GM19468 (cell line): ENCODE measurements around the gene TPGS2.
"Not testable (repeated sequence)": the region's sequence is repeated elsewhere in the genome, so short reads cannot be mapped to it uniquely, and the experiment has no call there.

ENCODE experiments used
- ATAC-seq: cut with Tn5 transposase; IDR thresholded peaks from one replicate; pipeline ENCODE4 v1.9.1; 2021; ENCODE audit warnings: mild to moderate bottlenecking, moderate library complexity, moderate number of reproducible peaks; ENCODE audit not compliant: unreplicated experiment; ENCODE audit errors: extremely low read depth

Gene TPGS2

GRCh38 chr18:36826556-36826955, 2.2 kb downstream of the TPGS2 start:
- ATAC-seq, result no peak

- no peak for ATAC-seq
These were observed 3.3 kb downstream of the TPGS2 start for GRCh38 chr18:36825526-36825925.

GRCh38 chr18:36821681-36822080, 7.1 kb downstream of the TPGS2 start:
- no peak for ATAC-seq

DNA sequence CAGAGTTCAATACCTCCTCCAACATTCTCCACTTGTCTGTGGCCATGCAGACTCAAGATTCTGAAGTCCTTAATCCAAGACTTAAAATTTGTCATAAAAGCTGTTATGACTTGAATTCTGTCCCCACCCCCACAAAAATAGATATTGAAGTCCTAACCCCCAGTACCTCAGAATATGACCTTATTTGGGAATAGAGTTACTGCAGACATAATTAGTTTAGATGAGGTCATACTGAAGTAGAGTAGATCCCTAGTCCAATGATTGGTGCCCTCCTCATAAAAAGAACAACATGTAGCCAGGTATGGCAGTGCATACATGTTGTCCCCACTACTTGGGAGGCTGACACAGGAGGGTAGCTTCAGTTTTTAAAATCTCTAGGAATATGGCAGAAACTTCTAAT, 9.2 kb downstream of the TPGS2 start:
- ATAC-seq, result no peak

DNA sequence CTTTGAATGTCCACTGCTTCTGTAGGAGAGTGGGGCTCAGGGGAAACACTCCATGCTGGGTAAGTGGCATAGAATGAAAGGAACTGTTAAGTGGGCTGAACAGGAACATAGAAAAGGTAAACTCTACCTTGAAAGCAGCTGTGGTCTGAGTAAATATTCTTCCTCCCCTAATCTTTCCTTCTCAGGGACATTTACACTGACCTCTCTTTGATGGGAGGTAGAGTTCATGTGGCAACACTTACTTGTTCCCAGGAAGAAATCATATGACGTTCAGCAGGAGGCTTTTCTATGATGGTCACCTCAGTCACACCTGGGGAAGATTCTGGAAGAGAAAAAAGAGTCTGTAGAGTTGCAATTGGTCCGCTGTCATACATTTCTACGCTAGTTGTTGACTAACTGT, 10.2 kb downstream of the TPGS2 start:
- no peak for ATAC-seq

DNA sequence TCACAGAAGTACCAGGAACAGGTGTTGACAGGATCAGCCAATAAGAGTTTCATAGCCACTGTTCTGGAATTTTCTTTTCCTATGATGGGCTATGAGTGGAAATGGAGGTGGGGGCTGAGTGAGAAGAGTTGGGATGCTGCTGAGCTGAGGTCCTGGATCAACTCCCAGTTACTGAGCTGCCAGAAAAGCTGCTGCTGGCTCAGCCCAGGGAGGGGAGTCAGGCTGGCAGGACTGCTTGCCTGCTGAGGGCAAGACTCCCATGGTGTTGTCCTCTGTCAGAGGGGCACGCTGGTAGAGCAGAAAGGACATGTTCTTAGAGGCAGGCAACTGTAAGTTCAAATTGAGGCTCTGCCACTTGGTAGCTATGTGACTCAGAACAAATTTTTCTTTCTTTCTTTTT, 11.8 kb downstream of the TPGS2 start:
- no peak for ATAC-seq

- ATAC-seq, result not testable (repeated sequence)
These were observed 12.7 kb downstream of the TPGS2 start for GRCh38 chr18:36816096-36816495.

DNA sequence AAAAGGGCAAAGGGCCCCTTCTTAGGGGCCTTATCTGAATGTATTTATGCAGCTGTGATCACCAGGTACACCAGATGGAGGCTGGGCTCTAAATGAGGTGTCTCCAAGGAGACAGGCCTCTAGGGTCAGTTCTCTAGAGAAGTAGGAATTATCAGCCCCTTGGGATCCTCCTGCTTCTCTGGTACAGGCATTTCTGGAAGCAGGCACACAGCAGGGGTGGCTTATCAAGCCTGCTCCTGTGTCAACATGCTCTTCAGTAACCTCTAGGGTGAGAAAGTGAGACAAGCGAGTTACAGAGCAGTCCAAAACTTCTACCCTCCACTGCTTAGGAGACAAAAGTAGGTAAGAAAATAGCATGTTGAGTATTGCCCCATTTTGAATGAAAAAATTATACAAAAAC, 13.8 kb downstream of the TPGS2 start:
- no peak for ATAC-seq

- no peak for ATAC-seq
These were observed 15.0 kb downstream of the TPGS2 start for GRCh38 chr18:36813824-36814223.

DNA sequence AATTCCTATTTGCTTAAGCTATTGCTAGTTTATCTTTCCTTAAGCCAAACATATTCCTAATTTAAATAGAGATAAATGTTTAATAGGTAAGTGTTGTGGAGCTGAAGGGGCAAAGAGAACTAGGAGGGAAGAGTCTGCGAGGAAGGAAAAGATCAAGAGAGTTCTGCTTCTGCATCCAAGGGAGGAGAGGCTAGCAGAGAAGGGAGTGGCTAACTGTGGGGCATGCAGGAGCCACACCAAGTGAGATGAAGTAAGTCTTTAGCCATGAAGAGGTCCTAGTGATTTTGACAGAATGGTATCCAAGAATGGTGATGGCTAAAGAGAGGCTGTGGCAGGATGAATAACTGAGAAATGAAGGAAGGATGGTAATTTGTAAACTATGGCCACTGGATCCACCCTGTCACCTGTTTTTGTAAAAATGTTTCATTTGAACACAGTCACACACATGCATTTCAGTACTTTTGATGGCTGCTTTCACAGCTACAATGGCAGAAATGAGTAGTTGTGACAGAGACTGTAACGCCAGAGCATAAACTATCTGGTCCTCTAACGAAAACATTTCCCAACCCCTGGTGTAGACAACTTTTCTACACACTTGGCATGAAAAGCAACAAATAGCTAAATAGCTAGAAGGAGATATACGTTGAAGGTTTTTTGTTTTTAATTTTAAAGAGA, 15.6 kb downstream of the TPGS2 start:
- ATAC-seq, result no peak

GRCh38 chr18:36812678-36813077, 16.1 kb downstream of the TPGS2 start:
- no peak for ATAC-seq

GRCh38 chr18:36811955-36812354, 16.8 kb downstream of the TPGS2 start:
- ATAC-seq, result no peak

- ATAC-seq, result no peak
These were observed 17.4 kb downstream of the TPGS2 start for GRCh38 chr18:36811430-36811829.

- ATAC-seq, result peak; percentile 75
These were observed 19.0 kb downstream of the TPGS2 start for GRCh38 chr18:36809590-36810381.

DNA sequence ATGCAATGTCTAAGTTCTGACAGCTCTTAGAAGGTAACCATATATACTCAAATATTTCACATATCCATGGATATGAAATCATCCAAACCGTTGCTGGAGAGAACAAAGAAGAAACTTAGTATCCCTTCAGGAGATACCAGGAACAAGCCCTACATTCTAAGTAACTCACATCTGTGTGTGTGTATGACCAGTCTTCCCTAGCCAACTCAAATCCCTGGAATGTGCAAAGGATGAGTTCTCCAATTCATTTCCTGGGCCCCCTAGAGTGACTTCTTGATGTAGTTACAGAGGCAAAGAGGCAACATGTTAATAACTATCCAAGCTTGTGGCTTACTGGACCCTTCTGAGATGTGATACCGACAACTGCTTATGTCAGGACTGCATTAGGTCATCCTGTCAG, 20.1 kb downstream of the TPGS2 start:
- no peak for ATAC-seq

DNA sequence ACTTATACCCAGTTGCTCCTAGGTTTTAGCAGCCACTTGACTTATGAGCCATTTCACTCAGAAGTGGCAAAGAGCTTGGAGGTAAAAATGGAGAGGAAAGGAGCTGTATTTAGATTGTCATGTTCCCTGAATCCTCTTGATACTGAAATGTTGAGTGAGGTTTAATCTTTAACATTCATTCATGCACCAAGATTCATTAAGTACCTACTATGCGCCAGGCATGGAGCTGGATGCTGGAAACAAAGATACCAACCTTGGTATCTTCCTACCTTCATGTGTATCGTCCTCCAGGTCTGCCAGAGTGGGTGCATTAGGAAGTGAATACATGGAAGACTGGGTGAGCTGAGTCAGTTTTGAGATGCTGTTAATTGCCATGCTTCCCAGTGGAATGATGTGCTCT, 23.7 kb downstream of the TPGS2 start:
- no peak for ATAC-seq

- ATAC-seq, result no peak
These were observed 29.9 kb downstream of the TPGS2 start for GRCh38 chr18:36798738-36799473.

DNA sequence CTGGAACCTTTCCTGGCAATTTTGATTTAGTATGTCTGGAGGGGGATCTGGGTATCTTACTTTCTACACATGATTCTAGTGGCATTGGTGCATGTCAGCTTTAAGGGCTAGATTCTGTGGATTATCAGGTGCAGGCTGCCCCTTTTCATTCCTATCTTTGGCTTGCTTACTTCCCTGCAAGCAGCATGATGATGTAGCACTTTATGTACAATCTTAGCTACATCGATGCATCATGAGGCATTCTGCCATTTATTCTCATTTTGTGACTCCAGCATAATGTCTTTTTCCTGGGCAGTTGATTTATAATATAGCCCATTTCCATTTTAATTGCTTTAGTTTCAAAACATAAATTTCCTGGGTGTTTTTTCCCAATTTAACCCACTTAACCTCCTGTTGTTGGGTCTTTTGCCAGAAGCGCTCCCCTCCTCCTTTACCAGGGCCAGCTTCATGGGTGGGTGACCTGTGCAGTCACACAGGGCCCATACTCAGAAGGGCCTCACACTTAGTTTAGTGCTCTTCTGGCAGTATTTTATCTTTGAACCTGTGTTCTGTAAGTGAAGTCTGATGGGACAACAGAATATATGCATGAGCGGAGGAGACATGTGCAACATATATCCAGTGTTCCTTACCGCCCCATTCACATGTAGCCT, 36.0 kb downstream of the TPGS2 start:
- no peak for ATAC-seq

GRCh38 chr18:36786686-36787085, 42.1 kb downstream of the TPGS2 start:
- no peak for ATAC-seq

- ATAC-seq, result no peak
These were observed 45.0 kb downstream of the TPGS2 start for GRCh38 chr18:36783792-36784191.

DNA sequence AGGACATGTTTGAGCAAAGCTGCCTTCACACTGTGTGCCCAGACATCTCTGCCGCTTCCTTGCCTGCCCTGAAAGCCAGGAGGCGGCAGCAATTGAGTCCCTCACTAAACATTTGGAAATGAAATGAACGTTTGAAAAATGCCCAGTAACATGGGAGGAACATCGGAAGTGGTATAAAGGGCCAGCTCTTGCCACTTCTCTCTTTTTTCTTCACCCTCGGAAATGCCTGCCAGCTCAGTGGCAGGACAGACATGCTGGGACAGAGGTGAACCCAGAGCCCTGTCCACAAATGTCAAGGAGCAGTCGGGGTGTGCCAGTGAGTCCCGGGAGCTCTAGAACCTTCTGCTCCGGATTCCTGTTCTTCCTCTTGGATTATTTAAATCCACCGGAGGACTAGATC, 46.1 kb downstream of the TPGS2 start:
- no peak for ATAC-seq
